Umbilical cord (tissue), 2 donors: Measurements from ENCODE around the gene PARD3. TPM values are rescaled to one million over a fixed set of nuclear protein-coding genes. Genes with fewer than 3 reads are reported as not detected.

Experiments
- DNase-seq: peaks from one replicate; pipeline ENCODE4 v3.0.0-alpha.2; 2015; ENCODE audit warnings: low spot score
- total RNA-seq: library from RNA; depleted of rRNA; stranded (reverse); fragments of >200 nt; gene quantifications from one replicate; pipeline ENCODE4 v1.2.3, GENCODE V29; 2014; ENCODE audit warnings: low replicate concordance; ENCODE audit not compliant: insufficient read depth

PARD3 gene
- total RNA-seq, 1 donor from 2014 or later = 27.0 TPM

DNA sequence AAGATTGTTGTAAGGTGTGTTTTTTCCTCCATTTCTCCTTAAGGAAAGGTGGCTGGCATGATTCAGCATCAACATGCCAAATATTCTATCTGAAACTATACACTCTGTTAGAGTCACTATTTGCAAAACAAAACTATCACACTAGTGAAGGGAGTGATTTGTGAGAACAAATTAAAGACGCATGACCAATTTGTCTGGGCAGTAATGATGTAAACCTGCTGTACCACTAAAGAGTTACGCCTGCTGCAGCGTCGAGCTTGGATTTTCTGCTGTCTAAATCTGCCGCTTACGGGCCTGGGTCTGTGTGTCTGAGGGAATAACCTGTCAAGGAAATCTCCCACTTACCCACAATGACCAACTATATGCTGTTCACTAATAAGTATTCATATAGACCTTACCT is 648.3 kb downstream of the PARD3 start:
- no peak for DNase-seq

DNA sequence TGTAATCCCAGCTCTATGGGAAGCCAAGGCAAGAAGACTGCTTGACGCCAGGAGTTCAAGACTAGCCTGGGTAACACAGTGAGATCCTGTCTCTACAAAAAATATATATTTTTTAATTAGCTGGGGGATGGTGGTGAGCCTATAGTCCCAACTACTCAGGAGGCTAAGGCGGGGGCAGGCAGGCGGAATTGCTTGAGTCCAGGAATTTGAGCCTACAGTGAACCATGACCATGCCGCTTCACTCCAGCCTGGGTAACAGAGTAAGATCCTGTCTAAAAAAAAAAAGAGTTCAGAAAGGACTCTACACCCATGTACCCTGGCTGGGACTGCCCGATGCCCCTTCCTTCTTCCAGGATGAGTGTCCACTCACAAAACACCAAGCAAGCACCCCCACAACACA is 648.7 kb downstream of the PARD3 start:
- DNase-seq = no peak

DNA sequence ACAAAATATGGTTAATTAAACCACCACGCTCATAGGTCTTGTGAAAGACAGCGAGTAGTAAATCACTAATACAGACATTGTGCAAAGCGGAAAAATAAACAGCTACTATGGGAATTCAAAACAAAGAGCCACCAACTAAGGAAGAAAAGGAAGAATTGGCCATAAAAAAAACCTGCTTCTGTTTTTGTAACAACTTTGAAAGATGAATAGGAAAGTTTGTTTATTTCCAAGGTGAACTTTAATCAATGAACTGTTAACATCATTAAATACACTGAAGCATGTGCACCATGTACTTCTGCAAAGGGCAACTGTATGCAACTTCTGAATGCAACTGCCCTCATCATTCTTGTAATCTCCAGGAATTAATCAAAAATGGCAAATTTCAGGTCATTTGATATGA is 651.1 kb downstream of the PARD3 start:
- no peak for DNase-seq

DNA sequence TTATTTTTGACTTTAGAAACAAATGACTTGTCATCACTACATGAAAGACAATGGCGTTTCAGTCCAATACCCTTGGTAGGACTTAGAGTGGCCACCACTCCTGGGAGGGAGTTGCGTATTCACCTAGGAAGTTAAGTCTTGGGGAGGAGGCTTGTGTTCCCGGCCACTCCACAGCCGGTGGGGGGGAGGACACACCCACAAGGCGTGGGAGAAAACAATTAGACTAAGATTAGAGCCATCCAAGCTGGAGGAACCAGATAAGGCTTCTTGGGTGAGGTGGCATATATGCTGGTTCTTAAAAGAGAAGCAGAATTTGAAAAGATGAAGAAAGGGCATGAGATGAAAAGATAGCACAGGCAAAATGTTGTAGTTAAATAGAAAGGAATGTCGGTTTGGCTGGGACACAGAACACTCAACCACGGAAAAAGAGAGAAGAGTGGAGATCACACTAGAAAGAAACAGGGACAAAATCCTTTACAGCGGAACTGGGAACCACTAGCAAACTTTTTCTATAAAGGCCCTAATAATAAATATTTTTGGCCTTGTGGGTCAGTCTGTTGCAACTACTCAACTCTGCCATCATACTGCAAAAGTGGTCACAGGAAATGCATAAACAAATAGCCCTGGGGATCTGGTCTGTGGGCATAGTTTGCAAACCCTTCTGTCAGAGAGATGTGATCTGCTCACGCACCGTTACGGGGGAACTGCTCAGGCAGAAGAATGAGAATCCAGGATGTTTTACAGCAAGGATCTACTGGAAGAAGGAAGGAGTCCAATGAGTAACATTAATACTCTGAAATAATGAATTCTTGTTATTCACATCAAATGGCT is 651.8 kb downstream of the PARD3 start:
- no peak for DNase-seq

DNA sequence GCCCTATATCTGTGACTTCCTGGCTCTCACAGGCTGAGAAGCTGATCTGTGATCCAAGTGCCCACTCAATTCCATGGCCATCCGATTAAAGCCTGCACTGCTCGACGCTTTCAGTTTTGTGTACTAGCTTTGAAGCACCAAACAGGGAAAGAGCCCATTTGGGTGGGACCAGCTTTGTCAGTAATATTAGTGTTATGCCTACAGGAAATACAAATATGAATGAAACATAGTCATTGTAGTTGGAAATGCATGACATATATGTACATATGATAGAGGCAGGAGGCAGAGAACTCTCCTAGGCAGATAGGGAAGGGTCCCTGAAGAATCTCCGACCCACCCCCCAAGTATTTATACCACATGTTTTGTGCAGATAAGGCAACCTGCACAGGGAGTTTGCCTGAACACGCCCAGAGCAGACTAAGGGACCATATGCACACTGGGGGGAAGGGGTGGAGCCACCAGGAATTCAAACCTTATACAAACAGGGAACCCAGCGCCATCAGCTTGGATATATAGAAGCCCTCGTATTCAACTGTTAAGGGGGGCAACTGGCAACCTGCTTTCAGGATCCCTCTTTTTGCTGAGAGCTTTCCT is 653.2 kb downstream of the PARD3 start:
- DNase-seq = no peak

DNA sequence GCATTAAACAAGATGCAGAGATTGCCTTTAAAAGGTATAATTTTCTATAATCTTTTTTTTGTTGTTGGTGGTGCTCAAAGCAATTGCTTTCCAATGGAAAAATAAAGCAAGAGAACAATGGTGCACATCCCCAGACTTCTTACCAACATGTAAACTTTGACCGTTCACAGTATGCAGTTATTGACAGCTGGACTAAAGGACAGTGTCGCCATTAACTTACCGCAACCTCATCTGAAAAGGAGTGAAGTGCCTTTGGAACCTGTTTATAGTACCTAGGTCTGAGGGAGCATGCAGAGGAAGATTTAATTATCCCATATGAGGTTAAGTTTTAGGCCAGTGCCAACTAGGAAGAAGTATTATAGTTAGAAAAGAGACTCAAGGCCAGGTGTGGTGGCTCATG is 654.5 kb downstream of the PARD3 start:
- DNase-seq = no peak

DNA sequence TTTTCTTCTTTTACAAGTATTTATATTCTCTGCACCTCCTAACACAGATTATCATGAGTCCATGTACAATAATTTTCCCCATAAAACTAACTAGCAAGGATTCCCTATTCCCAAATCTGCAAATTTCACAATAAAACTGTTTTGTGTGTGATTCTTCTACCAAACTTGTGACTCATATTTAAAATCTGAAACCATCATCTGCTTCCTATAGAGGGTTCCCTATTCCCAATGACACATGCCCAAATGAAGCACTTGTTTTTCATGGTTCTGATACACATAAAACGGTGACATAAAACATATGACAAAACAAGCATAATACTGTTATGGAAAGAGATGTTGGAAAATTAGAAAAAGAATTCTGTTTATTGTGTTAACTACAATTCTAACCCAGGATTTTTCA is 657.6 kb downstream of the PARD3 start:
- no peak for DNase-seq

DNA sequence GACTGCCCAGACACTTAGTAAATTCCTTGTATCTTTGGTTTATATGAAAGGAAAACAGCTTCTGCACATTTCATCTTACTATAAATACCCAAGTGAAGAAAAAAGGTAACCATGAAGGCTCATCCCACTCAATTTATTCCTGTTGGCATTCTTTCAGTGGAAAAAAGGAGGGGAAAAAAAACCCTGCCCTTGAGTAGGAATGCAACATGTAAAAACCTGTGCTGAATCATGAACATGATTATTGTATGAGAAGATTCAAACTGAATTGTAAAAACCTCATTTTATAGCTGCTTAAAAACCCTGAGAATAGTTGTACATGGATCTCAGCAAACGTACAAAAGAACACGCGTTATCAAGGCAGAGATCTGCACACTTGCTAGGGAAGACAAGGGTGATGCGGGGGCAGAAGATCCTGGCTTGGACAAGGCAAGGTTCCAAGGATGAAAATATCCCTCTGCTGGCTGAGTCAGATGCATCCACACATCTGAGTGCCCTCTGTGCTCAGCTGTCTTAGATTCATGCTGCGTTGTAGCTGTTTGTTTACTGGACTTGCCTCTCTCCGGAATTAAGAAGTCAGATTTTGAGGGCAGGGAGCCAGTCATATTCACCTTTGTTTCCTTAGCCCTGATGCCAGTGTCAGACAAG is 658.2 kb downstream of the PARD3 start:
- DNase-seq = peak; percentile 18

DNA sequence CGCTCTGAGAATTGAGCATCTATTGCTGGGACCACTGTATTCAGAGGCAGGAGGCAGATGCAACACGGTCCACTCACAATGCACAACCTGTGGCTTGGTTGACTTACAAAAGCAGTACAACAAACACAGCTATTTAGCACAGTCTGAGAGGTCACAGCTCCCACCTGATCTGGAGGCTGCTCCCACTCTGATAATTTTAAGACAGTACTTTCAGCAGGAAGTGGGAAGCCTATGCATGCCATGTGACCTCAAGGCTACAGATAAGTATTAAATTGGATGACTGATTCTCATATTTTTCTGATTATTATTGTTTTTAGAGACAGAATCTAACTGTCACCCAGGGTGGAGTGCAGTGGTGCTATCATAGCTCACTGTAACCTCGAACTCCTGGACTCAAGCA is 659.3 kb downstream of the PARD3 start:
- DNase-seq = no peak

DNA sequence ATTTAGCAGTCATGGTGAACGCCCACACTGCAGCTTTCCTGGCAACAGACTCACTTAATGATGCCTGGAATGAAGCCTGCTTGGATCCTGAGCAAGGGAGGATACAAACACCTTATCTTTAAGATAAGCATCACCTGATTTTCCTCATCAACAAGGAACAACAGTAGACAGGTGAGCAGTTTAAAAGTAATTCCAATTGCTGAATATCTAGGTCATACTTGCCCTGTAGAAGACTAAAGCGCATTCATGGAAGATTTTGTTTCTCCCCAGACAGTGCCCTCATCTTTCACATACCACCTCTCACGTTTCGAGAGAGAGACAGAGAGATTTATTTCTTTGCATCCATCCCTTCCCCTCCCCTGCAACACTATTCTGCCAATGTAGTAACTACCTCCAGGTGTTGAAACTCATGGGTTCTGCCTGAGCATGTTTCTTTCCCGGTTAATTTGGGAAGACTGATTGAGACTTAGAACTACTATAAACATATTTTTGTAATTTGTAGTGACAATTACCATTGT is 660.7 kb downstream of the PARD3 start:
- no peak for DNase-seq

DNA sequence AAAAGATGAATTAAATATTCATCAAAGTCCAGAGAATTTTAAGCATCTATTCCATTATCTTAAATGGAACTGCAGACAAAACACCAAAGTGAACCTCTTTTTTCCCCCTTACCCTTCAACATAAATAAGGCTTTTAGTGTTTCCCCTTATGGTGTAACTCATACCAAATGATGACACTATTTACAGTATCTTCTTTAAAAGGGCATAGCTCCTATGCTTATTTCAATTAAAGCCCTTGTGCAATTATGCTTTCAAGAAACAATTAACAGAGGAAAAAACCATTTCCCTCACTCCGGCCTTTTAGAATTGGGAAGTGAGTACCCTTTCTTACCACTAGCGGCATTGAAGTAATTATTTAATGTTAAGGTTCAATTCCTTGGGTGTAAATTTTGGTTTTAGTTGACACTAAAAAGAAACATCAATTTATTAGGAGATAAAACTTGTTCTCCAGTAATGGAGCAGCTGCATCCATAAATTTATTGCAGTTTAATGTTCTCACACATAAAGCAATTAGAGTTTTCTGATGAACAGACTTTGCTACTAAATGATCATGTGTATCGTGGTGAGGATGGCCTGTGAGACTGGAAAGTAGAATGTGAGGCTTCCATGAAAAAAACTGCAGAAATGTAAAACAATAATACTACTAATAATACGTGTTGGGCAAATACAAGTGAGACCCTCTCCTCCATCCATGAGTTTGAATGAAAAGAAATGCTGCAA is 661.3 kb downstream of the PARD3 start:
- DNase-seq = no peak

DNA sequence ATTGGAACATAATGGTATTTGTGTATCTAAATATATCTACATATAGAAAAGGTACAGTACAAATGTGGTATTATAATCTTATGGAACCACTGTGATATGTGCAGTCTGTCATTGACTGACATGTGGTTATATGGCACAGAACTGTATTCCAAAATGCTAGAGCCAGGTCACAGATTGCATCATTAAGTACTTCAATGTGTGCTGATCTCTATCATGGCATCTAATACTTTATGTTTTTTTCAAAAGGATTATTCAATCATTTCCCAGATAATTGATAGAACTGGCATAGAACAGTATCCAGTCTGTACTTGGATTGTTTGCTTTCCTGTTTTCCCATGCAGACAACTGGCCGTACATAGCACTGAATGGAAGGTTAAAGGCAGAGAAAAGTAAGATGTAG is 662.7 kb downstream of the PARD3 start:
- DNase-seq = no peak

DNA sequence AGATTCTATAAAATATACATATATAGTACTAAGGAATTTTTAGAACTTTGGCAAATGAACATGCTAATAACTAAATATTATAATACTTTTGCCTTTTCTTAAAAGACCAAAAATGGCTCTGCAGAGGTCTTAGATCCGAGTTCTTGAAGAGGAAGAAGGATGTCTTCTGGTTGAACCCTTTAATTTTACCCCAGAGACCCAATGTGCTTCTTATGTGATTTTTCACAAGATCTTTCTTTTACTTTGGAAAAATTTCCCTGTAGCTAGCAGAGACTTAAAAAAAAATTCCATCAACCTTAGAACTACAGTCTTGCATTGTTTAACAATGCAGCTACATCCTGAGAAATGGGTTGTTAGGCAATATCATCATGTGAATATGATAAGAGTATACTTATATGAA is 663.2 kb downstream of the PARD3 start:
- no peak for DNase-seq

DNA sequence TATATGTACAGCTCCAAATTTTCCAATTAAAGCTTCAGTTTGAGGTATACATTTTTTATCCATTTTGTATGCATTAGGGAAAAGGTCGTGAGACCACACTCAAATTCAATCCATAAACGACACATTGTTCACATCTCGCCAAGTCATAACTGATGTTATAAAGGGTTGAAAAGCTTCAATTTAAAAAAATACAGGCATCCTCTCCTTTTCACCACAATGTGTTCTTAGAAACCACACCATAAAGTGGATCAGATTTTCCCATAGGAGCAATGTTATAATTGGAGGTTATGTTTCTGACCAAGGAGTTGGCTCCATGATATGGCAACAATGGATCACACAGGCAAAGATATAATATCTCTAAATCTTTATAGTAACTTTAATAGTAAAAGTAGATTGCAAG is 663.6 kb downstream of the PARD3 start:
- DNase-seq = no peak

DNA sequence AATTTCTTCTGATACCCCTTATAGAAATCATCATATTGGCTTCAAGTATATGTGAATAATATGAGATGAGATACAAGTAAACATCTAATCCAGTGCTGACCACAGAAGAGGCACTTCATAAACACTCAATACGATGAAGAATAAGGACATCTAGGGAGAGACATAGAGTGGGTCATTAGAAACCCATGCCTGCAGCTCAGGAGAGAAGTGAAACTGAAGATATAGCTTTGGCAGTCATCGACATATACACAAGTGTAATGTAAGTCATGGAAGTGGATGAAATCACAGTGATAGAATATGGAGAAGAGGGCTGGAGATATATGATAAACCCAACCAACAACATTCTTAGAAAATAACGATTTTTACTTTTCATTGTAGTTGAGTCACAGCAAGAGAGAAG is 665.0 kb downstream of the PARD3 start:
- DNase-seq = no peak

DNA sequence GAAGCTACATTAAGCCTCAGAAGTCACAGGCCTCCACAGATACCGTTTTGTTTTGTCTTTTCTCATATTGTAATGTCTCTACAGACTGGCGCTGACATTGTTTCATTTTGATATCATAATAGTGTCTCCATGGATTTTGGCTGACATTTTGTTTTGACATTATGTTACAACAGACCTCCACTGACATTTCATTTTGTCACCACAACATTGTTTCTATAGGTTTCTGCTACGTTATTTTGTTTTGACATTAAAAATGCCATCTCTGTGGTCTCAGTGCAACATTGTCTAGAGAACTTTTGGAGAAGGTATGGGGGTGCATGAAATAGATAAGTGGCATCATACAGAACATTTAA is 666.8 kb downstream of the PARD3 start:
- DNase-seq = no peak

DNA sequence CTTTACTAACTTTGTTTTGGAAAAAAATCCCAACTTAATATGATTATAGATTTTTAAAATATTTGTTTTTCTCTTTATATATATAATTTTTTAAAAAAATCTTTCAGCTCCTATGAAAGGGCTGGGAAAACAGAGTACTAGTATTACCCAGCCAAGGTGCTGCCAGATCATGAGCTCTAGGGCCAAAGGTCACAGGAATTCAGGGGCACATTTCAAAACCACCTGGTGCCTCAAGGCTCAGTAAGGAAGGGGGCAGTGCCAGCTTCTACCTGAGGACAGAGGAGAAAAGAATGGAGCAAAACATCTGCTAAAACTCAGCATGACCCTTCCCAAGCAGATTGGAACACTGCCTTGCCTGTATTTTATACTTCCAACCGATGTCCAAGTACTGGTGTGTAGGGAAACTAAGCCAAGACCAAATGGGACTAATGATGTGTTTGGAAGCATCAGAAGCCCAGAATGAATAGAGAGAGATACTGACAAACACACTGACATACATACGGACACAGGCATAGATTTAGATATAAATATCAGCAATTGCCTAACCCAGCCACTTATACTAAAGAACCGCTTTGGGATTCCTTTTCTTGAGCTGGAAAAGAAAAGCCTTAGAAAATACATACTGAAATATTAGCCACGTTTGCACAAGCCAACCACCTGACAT is 667.3 kb downstream of the PARD3 start:
- DNase-seq = no peak

DNA sequence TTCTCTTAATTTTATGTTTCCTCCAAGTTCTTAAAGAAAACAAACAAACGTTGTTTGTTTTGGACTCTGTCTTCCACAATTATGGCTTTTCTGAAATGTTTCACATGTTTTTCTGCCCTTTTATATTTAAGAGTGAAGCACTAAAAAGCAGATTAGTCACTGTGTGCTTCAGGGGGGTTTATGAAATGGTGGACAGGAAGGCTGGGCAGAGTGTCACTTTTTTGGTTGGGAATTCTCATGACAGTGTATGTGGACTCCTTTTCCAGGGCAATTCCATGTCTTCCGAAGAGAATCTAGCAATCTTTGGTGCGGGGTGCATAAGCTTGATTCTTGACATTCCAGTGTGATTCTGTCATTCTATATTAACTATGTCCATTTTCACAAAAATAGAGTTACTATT is 669.4 kb downstream of the PARD3 start:
- DNase-seq = peak; percentile 45

DNA sequence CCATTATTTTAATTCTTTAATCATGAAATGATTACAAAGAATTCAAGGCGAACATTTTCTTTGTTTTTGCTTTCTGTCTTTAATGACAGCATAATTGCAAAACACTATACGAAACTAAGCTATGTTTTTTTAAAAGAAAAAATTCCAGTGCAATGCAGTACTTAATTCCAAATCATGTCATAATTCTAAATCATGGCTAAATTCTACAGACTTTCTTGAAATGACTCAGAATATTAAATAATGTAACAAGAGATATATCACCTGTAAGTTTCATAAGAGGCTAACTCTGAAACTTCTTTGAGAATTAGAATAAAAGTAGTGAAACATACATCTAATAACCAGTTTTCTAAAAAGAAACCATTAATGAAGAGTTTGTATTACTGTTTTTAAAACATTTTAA is 671.6 kb downstream of the PARD3 start:
- DNase-seq = no peak

DNA sequence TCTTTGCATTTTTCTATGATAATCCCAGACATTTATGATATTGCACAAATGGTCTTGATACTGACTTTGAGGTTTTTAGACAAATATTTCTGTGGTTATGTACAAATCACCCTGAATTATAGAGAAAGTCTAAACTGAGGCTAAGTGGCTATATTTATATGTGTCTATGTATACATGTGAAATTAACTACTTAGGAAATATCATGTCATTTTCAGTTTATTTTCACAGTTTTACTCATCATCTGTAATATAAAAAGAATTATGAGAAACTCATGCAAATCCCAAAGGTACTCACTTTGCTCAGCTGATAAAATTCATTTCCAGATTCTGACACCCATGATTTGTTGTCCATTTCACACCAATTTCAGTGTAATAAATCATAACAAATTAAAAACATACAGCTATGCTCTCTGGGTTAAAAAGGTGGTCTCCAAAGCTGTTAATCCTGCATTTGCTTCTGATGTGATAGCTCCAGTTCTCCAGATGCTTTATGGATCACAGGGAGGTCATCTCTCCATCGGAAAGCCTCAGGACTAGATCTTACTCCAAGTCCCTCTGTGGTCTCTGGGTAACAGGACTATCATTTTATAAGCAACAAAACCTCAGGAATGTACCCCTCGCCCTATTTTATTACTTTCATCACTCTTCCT is 673.9 kb downstream of the PARD3 start:
- DNase-seq = no peak

DNA sequence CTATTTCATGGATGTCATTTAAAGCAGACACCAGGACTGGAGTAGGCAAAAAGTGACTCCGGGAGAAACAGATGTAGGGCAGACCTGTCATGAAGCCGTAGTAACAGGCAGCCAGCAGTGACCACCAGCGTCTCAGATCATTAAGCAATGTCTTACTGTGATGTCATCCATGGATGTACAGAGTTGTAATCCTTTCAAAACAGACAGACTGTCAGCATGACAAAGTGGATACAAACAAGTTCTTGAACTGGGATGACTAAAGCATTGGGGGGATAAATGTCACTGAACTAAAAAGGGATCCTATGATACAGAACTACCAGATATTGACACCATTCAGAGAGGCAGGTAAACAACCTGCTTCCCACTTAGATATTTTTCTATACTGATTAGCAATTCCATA is 675.5 kb downstream of the PARD3 start:
- DNase-seq = no peak
